Mesendoderm (in vitro differentiated cells): ENCODE results near the gene PLXNB1.
"Not testable (repeated sequence)": the region's sequence is repeated elsewhere in the genome, so short reads cannot be mapped to it uniquely, and the experiment has no call there.

Experiments used
- DNase-seq: peaks from one replicate; pipeline ENCODE4 v3.0.0; 2013
- H2AK5ac ChIP-seq: 2 replicates; pipeline ENCODE4 v1.6.1; 2013; ENCODE audit warnings: low read length, inconsistent platforms
- H2BK120ac ChIP-seq: 2 replicates; pipeline ENCODE4 v1.6.1; 2013; ENCODE audit warnings: low read depth, mild to moderate bottlenecking, low read length, moderate library complexity, mixed read lengths
- H2BK15ac ChIP-seq: replicated peaks from 2 replicates; pipeline ENCODE4 v1.6.1; 2013; ENCODE audit warnings: low read depth, mild to moderate bottlenecking, moderate library complexity
- H2BK5ac ChIP-seq: 2 replicates; pipeline ENCODE4 v1.6.1; 2013; ENCODE audit warnings: low read length, inconsistent platforms
- H3K18ac ChIP-seq: 2 replicates; pipeline ENCODE4 v1.6.1; 2013; ENCODE audit warnings: mild to moderate bottlenecking, low read length, mixed read lengths
- H3K23ac ChIP-seq: one replicate; pipeline ENCODE4 v1.6.1; 2013; ENCODE audit warnings: low read length
- H3K27ac ChIP-seq: 2 replicates; pipeline ENCODE4 v1.5.1; 2013; ENCODE audit warnings: low read depth, mild to moderate bottlenecking, inconsistent platforms, low read length, moderate library complexity
- H3K27me3 ChIP-seq: 2 replicates; pipeline ENCODE4 v1.6.1; 2013; ENCODE audit warnings: low read length, control low read depth, mild to moderate bottlenecking, inconsistent platforms; ENCODE audit not compliant: insufficient read depth, poor library complexity
- H3K36me3 ChIP-seq: 2 replicates; pipeline ENCODE4 v1.6.1; 2013; ENCODE audit warnings: low read length, inconsistent platforms; ENCODE audit not compliant: control insufficient read depth, insufficient read depth
- H3K4ac ChIP-seq: one replicate; pipeline ENCODE4 v1.6.1; 2013; ENCODE audit warnings: low read depth, mild to moderate bottlenecking, low read length, moderate library complexity
- H3K4me1 ChIP-seq: 2 replicates; pipeline ENCODE4 v1.6.1; 2013; ENCODE audit warnings: low read depth, low read length, inconsistent platforms; ENCODE audit not compliant: control insufficient read depth
- H3K4me2 ChIP-seq: 2 replicates; pipeline ENCODE4 v1.6.1; 2013; ENCODE audit warnings: low read length
- H3K4me3 ChIP-seq: 2 replicates; pipeline ENCODE4 v1.5.1; 2013; ENCODE audit warnings: mild to moderate bottlenecking, low read length
- H3K56ac ChIP-seq: one replicate; pipeline ENCODE4 v1.6.1; 2013; ENCODE audit warnings: low read length
- H3K79me1 ChIP-seq: 2 replicates; pipeline ENCODE4 v1.6.1; 2013; ENCODE audit warnings: low read length, inconsistent platforms
- H3K79me2 ChIP-seq: 2 replicates; pipeline ENCODE4 v1.6.1; 2013; ENCODE audit warnings: mild to moderate bottlenecking, low read length; ENCODE audit not compliant: control insufficient read depth, insufficient read depth
- H3K9ac ChIP-seq: 2 replicates; pipeline ENCODE4 v1.6.1; 2013; ENCODE audit warnings: low read length, inconsistent platforms
- H4K5ac ChIP-seq: one replicate; pipeline ENCODE4 v1.6.1; 2013; ENCODE audit warnings: low read length
- H4K8ac ChIP-seq: one replicate; pipeline ENCODE4 v1.6.1; 2013; ENCODE audit warnings: low read depth, mild to moderate bottlenecking, control low read depth, low read length, moderate library complexity
- WGBS: extraction: QIAGEN DNeasy Blood & Tissue Kit; methylation state at CpG from one replicate; pipeline ENCODE4 v1.1.7; 2013; ENCODE audit warnings: low lambda C conversion rate, missing lambda C conversion rate; ENCODE audit not compliant: insufficient coverage; ENCODE audit errors: extremely low coverage; 5-methylcytosine and 5-hydroxymethylcytosine counted together

PLXNB1 gene

DNA sequence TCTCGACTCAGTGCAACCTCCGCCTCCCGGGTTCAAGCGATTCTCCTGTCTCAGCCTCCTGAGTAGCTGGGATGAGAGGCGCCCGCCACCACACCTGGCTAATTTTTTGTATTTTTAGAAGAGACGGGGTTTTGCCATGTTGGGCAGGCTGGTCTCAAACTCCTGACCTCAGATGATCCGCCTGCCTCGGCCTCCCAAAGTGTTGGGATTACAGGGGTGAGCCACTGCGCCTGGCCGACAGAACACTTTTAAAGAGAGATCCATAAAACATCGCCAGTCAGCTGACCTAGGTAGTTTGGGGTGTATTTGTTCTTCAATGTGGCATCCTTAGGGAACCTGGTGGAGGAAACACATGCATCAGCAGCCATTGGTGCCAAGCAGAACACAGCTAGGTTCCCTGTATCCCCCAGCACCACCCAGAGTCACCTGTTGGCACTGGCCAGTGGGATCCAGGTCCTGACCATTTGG, 28.4 kb downstream of the PLXNB1 start:
- H3K79me1 ChIP-seq, H3K9ac ChIP-seq, H4K5ac ChIP-seq, H4K8ac ChIP-seq, DNase-seq, H3K4me1 ChIP-seq, H3K4me2 ChIP-seq, H3K4me3 ChIP-seq, H3K23ac ChIP-seq, H3K27ac ChIP-seq, H3K27me3 ChIP-seq, H3K4ac ChIP-seq, H3K79me2 ChIP-seq, H3K56ac ChIP-seq, H2BK120ac ChIP-seq, H2AK5ac ChIP-seq, H3K18ac ChIP-seq, H2BK15ac ChIP-seq, H2BK5ac ChIP-seq: not testable (repeated sequence)
- peaks cover 15% of the 10 kb centered on the region for H3K36me3 ChIP-seq
- no CpG with 5 or more reads among the region's 12 CpGs for WGBS

DNA sequence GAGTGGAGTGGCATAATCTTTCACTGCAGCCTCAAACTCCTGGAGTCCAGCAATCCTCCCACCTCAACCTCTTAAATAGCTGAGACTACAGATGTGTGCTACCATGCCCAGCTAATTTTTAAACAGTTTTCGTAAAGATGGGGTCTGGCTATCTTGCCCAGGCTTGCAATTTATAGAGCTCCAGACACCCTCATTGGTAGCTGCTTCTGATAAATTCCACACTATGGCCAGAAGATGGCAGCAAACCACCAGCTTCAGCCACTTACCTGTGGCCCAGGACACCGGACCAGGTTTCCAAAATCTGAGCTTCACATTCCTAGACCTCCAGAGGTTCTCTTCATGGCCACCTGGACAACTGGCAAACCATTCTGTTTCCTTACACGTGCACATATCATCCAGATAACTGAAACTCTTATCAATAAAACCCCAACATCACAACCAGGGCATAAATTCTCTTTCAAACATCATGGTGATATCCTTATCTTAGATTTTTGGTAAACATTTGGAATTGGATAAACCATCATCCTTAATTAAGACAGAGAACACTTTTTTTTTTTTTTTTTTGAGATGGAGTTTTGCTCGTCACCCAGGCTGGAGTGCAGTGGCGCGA, 29.0 kb downstream of the PLXNB1 start:
- no peaks in the 10 kb centered on the region for H3K79me2 ChIP-seq
- no peak overlapping the region for H2BK15ac ChIP-seq
- H3K27me3 ChIP-seq, result no peaks in the 10 kb centered on the region
- WGBS, result no CpG with 5 or more reads among the region's 6 CpGs
- H4K8ac ChIP-seq, result no peak overlapping the region
- no peak overlapping the region for H3K56ac ChIP-seq
- no peak overlapping the region for H3K4me2 ChIP-seq
- no peak overlapping the region for H3K23ac ChIP-seq
- H2AK5ac ChIP-seq, result no peak overlapping the region
- no peaks in the 10 kb centered on the region for H3K4me1 ChIP-seq
- H2BK120ac ChIP-seq, result no peak overlapping the region
- H3K36me3 ChIP-seq, result peaks cover 12% of the 10 kb centered on the region
- no peak overlapping the region for H4K5ac ChIP-seq
- no peak overlapping the region for H3K27ac ChIP-seq
- peak; percentile 82 for DNase-seq
- no peak overlapping the region for H3K4ac ChIP-seq
- no peak overlapping the region for H3K4me3 ChIP-seq
- H2BK5ac ChIP-seq, result no peak overlapping the region
- no peak overlapping the region for H3K9ac ChIP-seq
- no peak overlapping the region for H3K18ac ChIP-seq
- H3K79me1 ChIP-seq, result no peaks in the 10 kb centered on the region

DNA sequence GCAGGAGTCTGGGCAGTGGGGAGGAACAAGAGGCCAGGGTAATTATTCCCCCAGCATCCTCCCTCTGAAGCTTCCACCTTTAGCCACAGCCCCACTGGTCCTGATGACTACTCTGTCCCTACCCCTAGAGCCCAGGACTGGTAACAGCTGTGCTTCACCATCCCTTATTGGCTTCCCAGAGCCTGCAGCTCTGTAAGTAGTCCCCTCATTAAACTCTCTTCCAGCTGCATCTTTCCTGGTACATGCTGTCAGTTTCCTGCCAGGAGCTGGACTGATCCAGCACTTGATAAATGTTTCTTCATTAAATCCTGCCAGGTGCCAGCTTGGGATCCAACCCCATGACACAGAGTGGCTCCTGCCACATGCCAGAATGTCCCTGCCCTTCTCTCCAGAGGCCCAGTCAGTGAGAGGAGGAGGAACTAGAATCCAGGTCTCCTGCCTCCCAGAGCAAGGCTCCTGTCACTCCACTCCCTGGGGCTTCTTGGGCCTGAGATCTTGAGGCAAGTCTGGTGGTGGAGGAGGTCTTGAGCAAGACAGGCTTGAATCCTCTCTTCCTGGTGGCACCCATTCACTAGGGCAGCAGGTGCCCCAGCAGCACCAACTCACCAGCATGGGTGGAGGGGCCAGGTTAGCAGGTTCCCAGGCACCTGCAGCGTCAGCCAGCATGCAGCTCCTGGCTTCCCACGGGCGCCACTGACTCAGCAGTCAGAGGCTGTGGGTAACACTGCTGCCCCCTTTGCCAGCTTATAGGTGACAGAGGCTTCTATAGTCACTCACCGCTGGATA, 30.3 kb downstream of the PLXNB1 start:
- Histone ChIP-seq H3K4ac (no peak overlapping the region), H3K9ac (no peak overlapping the region), H2AK5ac (no peak overlapping the region), H3K56ac (no peak overlapping the region), H4K5ac (no peak overlapping the region), H3K18ac (no peak overlapping the region), H2BK120ac (no peak overlapping the region), H3K23ac (no peak overlapping the region), H3K4me1 (no peaks in the 10 kb centered on the region), H2BK5ac (no peak overlapping the region), H2BK15ac (no peak overlapping the region), H3K27ac (no peak overlapping the region), H3K79me1 (no peaks in the 10 kb centered on the region), H3K4me2 (no peak overlapping the region), H4K8ac (no peak overlapping the region), H3K36me3 (peaks cover 7% of the 10 kb centered on the region), H3K4me3 (no peak overlapping the region), H3K79me2 (no peaks in the 10 kb centered on the region), H3K27me3 (no peaks in the 10 kb centered on the region)
- DNase-seq, result no peak
- WGBS, result no CpG with 5 or more reads among the region's 4 CpGs

DNA sequence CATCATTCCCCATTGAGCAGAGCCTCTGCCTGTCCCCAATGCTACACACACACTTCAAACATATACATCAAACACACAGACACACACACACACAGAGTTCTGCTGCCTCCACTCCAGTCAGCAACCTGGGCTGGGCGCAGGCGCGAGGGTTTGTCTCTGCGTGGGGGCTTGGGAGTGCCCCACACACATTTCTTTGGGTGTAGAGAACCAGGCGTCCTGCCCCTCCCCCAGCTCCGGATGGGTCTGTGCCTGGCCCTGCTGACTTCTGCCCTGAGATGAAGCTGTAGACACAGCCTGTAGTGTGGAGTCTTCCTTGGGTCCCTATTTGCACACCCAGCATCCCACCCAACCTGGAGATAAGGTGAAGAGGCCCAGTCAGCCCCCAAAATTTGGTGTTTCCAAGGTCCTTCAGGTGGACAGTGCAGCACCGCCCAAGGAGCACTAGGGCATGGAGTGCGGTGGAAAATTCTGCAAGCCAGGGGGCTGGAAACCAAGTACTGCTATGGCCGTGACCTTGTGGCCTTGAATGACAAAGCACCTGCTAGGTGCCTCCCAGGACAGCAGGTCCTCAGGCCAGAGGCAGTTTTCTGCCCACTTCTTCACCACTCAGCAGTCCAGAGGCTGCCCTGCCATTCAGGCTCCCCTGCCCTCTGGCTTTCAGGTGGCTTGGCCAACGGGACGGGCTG, 31.0 kb downstream of the PLXNB1 start:
- H2BK120ac ChIP-seq, result no peak overlapping the region
- H3K27ac ChIP-seq, result no peak overlapping the region
- no peaks in the 10 kb centered on the region for H3K79me1 ChIP-seq
- no peak overlapping the region for H3K4me3 ChIP-seq
- H3K36me3 ChIP-seq, result peaks cover 4% of the 10 kb centered on the region
- H4K8ac ChIP-seq, result no peak overlapping the region
- H3K4me1 ChIP-seq, result no peaks in the 10 kb centered on the region
- no peak overlapping the region for H3K4ac ChIP-seq
- no peak overlapping the region for H3K9ac ChIP-seq
- no peak for DNase-seq
- no peak overlapping the region for H2BK5ac ChIP-seq
- no peaks in the 10 kb centered on the region for H3K27me3 ChIP-seq
- no CpG with 5 or more reads among the region's 11 CpGs for WGBS
- no peak overlapping the region for H2AK5ac ChIP-seq
- H3K23ac ChIP-seq, result no peak overlapping the region
- H3K18ac ChIP-seq, result no peak overlapping the region
- H4K5ac ChIP-seq, result no peak overlapping the region
- H3K56ac ChIP-seq, result no peak overlapping the region
- H3K4me2 ChIP-seq, result no peak overlapping the region
- no peak overlapping the region for H2BK15ac ChIP-seq
- no peaks in the 10 kb centered on the region for H3K79me2 ChIP-seq

DNA sequence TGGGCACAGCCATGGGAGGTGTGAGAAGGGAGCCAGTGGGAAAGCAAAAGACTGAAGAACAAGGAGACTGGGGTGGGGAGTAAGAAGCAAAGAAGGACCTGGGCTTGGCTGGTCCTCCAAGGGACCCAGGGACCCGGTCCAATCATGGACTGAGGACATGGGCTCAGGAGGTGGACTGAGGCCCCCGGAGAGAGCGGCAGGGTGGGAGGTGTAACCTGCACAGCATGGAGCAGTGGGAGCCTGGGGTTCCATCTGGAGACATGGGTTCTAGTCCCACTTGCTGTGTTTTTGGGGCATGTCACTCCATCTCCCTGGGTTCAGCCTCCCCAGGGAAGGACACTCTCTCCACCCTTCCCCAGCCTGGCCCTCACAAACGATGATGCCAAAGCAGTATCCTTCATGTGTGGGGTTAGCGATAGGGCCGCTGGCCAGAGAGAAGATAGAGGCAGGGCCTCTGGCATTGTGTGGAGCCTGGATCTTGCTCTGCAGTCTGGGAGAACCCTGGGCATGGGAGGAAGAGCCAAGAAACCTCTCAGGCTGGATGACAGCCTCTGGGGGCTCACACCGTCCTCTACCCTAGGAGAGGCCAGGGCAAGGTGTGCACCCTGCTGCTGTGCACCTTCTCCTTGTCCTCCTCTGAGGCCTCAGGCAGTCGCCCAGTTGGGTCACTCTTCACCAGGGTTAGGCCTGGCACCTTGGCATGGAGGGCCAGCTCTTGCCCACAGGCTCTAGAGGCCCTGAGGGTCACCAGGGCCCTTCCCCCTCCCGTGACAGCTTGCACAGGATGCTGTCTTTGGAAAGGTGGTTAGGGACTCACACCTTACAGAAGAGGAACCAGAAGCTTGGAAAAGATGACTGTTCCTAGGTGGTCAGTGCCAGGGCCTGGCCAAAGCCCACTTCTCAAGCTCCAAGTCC, 31.9 kb downstream of the PLXNB1 start:
- no peaks in the 10 kb centered on the region for H3K36me3 ChIP-seq
- WGBS, result no CpG with 5 or more reads among the region's 9 CpGs

More for the DNA sequence above, 31.9 kb downstream of the PLXNB1 start:
- Histone ChIP-seq H2BK15ac (no peak overlapping the region), H4K5ac (no peak overlapping the region), H3K79me1 (no peaks in the 10 kb centered on the region), H3K27ac (no peak overlapping the region), H3K56ac (no peak overlapping the region), H3K79me2 (no peaks in the 10 kb centered on the region), H2BK120ac (no peak overlapping the region), H3K23ac (no peak overlapping the region), H3K27me3 (no peaks in the 10 kb centered on the region), H3K4ac (no peak overlapping the region), H3K4me2 (no peak overlapping the region), H4K8ac (no peak overlapping the region), H3K18ac (no peak overlapping the region), H2AK5ac (no peak overlapping the region), H3K4me3 (no peak overlapping the region), H3K9ac (no peak overlapping the region), H2BK5ac (no peak overlapping the region), H3K4me1 (no peaks in the 10 kb centered on the region)
- DNase-seq, result no peak
